Vagina (tissue), 2 donors: ENCODE data around the gene NELFB.

Source experiments
- POLR2A ChIP-seq, 2 donors: fragments of 450-650 bp; IDR thresholded peaks; one replicate each; pipeline ENCODE4 v1.6.1; 2017; ENCODE audit warnings: antibody characterized with exemption in 2 of 2, mild to moderate bottlenecking in 2 of 2, moderate library complexity in 2 of 2
- POLR2AphosphoS5 ChIP-seq, 2 donors: sonication (generic); formaldehyde crosslinking; IDR thresholded peaks; one replicate each; pipeline ENCODE4 v1.9.0; 2017; ENCODE audit warnings: antibody characterized with exemption in 2 of 2, mild to moderate bottlenecking in 2 of 2, low read depth in 1 of 2; ENCODE audit not compliant: insufficient read depth in 1 of 2
- TF ChIP-seq, protein P1 (sequence below), 3 experiments: fragments of 450-650 bp in 2 of 3; fragments of 200-600 bp in 1 of 3; sonication (generic) in 1 of 3; IDR thresholded peaks; one replicate each; pipeline ENCODE4 v1.5.1; 2017 to 2019; ENCODE audit warnings: antibody characterized with exemption in 3 of 3, mild to moderate bottlenecking in 2 of 3, moderate library complexity in 2 of 3

DNA sequence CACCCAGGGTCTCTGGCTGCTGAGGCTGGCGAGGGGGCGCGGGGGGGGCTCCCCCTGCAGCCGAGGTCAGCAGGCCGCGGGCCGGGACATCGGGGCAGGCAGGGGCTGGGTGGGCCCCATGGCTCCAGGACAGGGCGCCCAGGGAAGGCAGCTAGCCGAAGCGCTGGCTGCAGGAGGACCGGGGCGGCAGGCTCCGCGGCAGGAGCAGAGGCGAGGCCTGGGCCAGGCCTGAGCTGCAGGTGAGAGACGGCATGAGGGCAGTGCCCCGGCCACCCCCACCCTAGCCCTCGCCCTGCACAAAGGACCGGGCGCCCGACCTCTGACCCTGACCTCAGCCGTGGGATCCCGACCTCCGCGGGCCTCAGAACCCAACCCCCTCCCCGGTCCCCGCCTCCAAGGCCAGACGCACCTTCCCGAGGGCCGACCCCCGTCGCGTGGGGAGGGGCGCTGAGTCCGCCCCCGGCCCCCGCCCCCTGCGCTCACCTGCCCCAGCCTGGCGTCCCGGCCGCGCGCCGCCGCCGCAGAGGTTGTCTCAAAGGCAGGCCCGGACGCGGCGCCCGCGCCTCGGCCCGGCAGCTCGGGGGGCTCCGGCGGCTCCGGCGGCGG lies 33.5 kb upstream of the NELFB start:
- TF ChIP-seq POLR2AphosphoS5 (IDR thresholded peaks at IDR 0.05; ENCODE audit: insufficient read depth in 1 of 2, low read depth in 1 of 2) (no peak), POLR2A (IDR thresholded peaks at IDR 0.05) (no peak)
- TF ChIP-seq, protein P1, sequence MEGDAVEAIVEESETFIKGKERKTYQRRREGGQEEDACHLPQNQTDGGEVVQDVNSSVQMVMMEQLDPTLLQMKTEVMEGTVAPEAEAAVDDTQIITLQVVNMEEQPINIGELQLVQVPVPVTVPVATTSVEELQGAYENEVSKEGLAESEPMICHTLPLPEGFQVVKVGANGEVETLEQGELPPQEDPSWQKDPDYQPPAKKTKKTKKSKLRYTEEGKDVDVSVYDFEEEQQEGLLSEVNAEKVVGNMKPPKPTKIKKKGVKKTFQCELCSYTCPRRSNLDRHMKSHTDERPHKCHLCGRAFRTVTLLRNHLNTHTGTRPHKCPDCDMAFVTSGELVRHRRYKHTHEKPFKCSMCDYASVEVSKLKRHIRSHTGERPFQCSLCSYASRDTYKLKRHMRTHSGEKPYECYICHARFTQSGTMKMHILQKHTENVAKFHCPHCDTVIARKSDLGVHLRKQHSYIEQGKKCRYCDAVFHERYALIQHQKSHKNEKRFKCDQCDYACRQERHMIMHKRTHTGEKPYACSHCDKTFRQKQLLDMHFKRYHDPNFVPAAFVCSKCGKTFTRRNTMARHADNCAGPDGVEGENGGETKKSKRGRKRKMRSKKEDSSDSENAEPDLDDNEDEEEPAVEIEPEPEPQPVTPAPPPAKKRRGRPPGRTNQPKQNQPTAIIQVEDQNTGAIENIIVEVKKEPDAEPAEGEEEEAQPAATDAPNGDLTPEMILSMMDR (IDR thresholded peaks at IDR 0.05), result no peak
